ENCODE results near the gene AANAT. TPM values are rescaled to one million over a fixed set of nuclear protein-coding genes. Genes with fewer than 3 reads are reported as not detected.

Gene AANAT
- total and polyA plus RNA-seq, 2 donors (not counting 3 experiments of a cell fraction or from before 2014, with no cell fraction given): not detected

DNA sequence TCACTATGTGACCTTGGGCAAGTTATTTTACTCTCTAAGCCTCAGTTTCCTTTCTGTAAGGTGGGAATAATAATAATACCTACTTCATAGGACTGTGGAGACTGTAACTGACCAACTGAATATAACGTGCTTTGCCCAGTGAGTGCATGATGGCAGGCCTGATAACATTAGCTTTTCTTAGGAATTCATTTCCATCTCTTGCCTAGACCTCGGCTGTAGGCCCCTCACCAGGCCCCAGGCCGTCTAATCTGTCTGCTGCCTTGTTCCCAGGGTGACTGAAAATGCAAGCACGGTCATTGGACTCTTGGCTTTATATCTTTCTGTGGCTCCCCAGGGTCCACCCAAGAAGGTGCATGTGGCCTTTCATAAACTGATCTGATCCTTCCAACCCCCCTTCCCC, 7.7 kb upstream of the AANAT start:
- Histone ChIP-seq H3K9me3 (replicated peaks; ENCODE audit: control insufficient read depth, insufficient read depth, low read length) (no peaks in the 10 kb centered on the region), H2AFZ (ENCODE audit: low read depth, low read length) (no peak overlapping the region), H4K20me1 (replicated peaks; ENCODE audit: control insufficient read depth, extremely low read depth, insufficient read depth, low read length) (no peaks in the 10 kb centered on the region), H3K4me2 (ENCODE audit: insufficient read depth, low read length) (no peak overlapping the region), H3K79me2 (ENCODE audit: control insufficient read depth, insufficient read depth, low read length) (no peaks in the 10 kb centered on the region), H3K4me1 (ENCODE audit: control insufficient read depth, extremely low read depth, insufficient read depth, low read length) (no peaks in the 10 kb centered on the region), H3K4me3 (replicated peaks in 1 of 3; ENCODE audit: insufficient read depth in 1 of 3, low read depth in 1 of 3, low read length in 3 of 3) (no peak overlapping the region), H3K9me1 (replicated peaks; ENCODE audit: control insufficient read depth, extremely low read depth, insufficient read depth, low read length) (no peaks in the 10 kb centered on the region), H3K9ac (replicated peaks; ENCODE audit: extremely low read depth, insufficient read depth, low read length) (no peak overlapping the region), H3K36me3 (ENCODE audit: control insufficient read depth in 2 of 2, extremely low read depth in 1 of 2, insufficient read depth in 2 of 2, low read length in 2 of 2) (no peaks in the 10 kb centered on the region), H3K27me3 (ENCODE audit: control insufficient read depth in 2 of 2, insufficient read depth in 2 of 2, low read length in 2 of 2) (no peaks in the 10 kb centered on the region), H3K27ac (ENCODE audit: insufficient read depth, low read depth, low read length) (no peak overlapping the region)
- TF ChIP-seq MYC (IDR thresholded peaks at IDR 0.05; ENCODE audit: low read depth, low read length) (no peak), FOS (IDR thresholded peaks at IDR 0.05; ENCODE audit: borderline replicate concordance, insufficient read depth, low read length) (no peak)
- FAIRE-seq (no peak), DNase-seq (ENCODE audit: low read depth, low spot score) (no peak)
- intact Hi-C loops (cut with micrococcal nuclease) (loop anchor here (1.0 kb wide), 1 partner anchor 47 kb away; no protein-coding TSS in a partner anchor), dilution Hi-C loops (cut with MboI; ENCODE audit: extremely low pct_ligation_motif_present, low sequenced_read_pairs) (no loop called here)
- no TSS peak for BruUV-seq (replicated peaks)
- ChIA-PET CTCF (interaction anchor here (1.0 to 9.3 kb wide), 22 partner anchors 12 to 597 kb away, joined by 3 to 319 read pairs (median 9); partner anchors contain the start of gene PRCD), POLR2A (no interaction called here)

DNA sequence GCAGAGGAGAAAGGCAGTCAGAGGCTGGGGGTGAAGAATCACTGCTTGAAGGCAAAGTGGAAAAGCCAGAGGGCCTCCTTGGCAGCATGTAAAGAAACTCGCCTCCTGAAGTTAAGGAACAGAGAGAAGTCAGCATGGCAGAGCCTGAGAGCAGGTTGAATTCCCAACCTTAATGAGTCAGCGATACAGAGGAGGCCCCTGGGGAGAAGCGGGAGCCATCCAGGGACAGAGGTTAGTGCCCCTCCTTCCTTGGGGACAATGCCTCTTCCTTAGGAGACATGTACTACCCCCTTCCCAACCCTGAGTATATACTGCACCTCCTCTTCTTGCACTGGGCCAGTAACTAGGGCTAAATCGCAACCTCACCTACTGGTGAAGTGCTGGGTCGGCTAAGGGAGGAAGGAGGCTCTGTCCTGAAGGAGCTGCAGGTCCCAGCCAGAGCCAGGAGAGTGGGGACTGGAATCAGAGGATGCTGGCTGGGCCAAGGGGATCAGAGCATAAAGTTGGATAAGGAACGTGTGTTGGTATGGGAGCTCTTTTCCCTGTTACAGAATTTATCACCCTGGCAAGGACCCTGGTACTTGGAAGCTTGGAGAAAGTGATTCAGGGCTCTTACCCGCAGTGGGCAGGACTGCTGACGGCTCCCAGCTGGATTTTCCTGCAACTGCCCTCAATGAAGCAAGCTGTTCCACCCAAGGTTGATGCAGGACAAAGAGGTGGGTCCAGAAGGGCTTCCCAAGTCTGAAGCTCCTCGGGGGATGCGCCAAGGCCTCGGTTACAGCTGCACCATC, 5.4 kb upstream of the AANAT start:
- BruUV-seq (replicated peaks): no TSS peak
- no peak for FAIRE-seq
- no peak overlapping the region for H3K4me2 ChIP-seq (ENCODE audit: insufficient read depth, low read length)
- DNase-seq (ENCODE audit: low read depth, low spot score): no peak
- H3K36me3 ChIP-seq (ENCODE audit: control insufficient read depth in 2 of 2, extremely low read depth in 1 of 2, insufficient read depth in 2 of 2, low read length in 2 of 2): no peaks in the 10 kb centered on the region
- no peak overlapping the region for H2AFZ ChIP-seq (ENCODE audit: low read depth, low read length)
- H3K27me3 ChIP-seq (ENCODE audit: control insufficient read depth in 2 of 2, insufficient read depth in 2 of 2, low read length in 2 of 2): no peaks in the 10 kb centered on the region
- H4K20me1 ChIP-seq (replicated peaks; ENCODE audit: control insufficient read depth, extremely low read depth, insufficient read depth, low read length): no peaks in the 10 kb centered on the region
- H3K4me1 ChIP-seq (ENCODE audit: control insufficient read depth, extremely low read depth, insufficient read depth, low read length): no peaks in the 10 kb centered on the region
- H3K9ac ChIP-seq (replicated peaks; ENCODE audit: extremely low read depth, insufficient read depth, low read length): no peak overlapping the region
- no peaks in the 10 kb centered on the region for H3K9me1 ChIP-seq (replicated peaks; ENCODE audit: control insufficient read depth, extremely low read depth, insufficient read depth, low read length)
- intact Hi-C loops (cut with micrococcal nuclease): no loop called here
- no peaks in the 10 kb centered on the region for H3K79me2 ChIP-seq (ENCODE audit: control insufficient read depth, insufficient read depth, low read length)
- H3K4me3 ChIP-seq (replicated peaks in 1 of 3; ENCODE audit: insufficient read depth in 1 of 3, low read depth in 1 of 3, low read length in 3 of 3): no peak overlapping the region
- TF ChIP-seq JUN (IDR thresholded peaks at IDR 0.05; ENCODE audit: borderline replicate concordance, insufficient read depth, insufficient read length, low read depth): no peak
- TF ChIP-seq GATA2 (IDR thresholded peaks at IDR 0.05; ENCODE audit: insufficient read depth, insufficient read length, low read depth, low read length): no peak
- no peak for TF ChIP-seq EZH2 (IDR thresholded peaks at IDR 0.05; ENCODE audit: borderline replicate concordance, low read depth, low read length, severe bottlenecking)
- TF ChIP-seq, protein P1, sequence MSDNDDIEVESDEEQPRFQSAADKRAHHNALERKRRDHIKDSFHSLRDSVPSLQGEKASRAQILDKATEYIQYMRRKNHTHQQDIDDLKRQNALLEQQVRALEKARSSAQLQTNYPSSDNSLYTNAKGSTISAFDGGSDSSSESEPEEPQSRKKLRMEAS (IDR thresholded peaks at IDR 0.05; ENCODE audit: insufficient read depth, insufficient read length): no peak
- no peak for TF ChIP-seq MYC (IDR thresholded peaks at IDR 0.05; ENCODE audit: low read depth, low read length)
- TF ChIP-seq FOS (IDR thresholded peaks at IDR 0.05; ENCODE audit: borderline replicate concordance, insufficient read depth, low read length): no peak
- no peak for TF ChIP-seq POLR2A (IDR thresholded peaks at IDR 0.05; ENCODE audit: low read depth, low read length)
- no peak for TF ChIP-seq CTCF (IDR thresholded peaks at IDR 0.05; ENCODE audit: extremely low read depth in 1 of 2, insufficient read depth in 1 of 2, low read depth in 1 of 2, low read length in 2 of 2)
- TF ChIP-seq POLR2AphosphoS5 (IDR thresholded peaks at IDR 0.05; ENCODE audit: insufficient read depth, low read depth, low read length): no peak
- POLR2A ChIA-PET: no interaction called here
- CTCF ChIA-PET: interaction anchor here (0.8 to 2.0 kb wide), 7 partner anchors 37 to 162 kb away, joined by 3 to 15 read pairs (median 4); no protein-coding TSS in a partner anchor
- H3K27ac ChIP-seq (ENCODE audit: insufficient read depth, low read depth, low read length): no peak overlapping the region
- no peaks in the 10 kb centered on the region for H3K9me3 ChIP-seq (replicated peaks; ENCODE audit: control insufficient read depth, insufficient read depth, low read length)
- dilution Hi-C loops (cut with MboI; ENCODE audit: extremely low pct_ligation_motif_present, low sequenced_read_pairs): no loop called here

Data from endothelial cell of umbilical vein (primary cell).